ENCODE results near the gene ANTXR1.

ANTXR1 gene

GRCh38 chr2:69065735-69066336, 52.9 kb downstream of the ANTXR1 start:
- no peaks in the 10 kb centered on the region for H3K79me2 ChIP-seq (ENCODE audit: insufficient read depth, low read length)
- H3K27me3 ChIP-seq (ENCODE audit: insufficient read depth, low read length, poor library complexity, severe bottlenecking) = no peaks in the 10 kb centered on the region
- H3F3A ChIP-seq (ENCODE audit: low read depth) = no peaks in the 10 kb centered on the region
- no peaks in the 10 kb centered on the region for H4K20me1 ChIP-seq (ENCODE audit: insufficient read depth, low read length, poor library complexity, severe bottlenecking)
- no peaks in the 10 kb centered on the region for H3K4me1 ChIP-seq (ENCODE audit: insufficient read depth, low read length, poor library complexity, severe bottlenecking)
- H3K36me3 ChIP-seq (ENCODE audit: insufficient read depth, low read length) = 0 out of 2 replicates have a peak, but pooled peaks cover 3% of the 10 kb centered on the region
- H3K4me2 ChIP-seq (ENCODE audit: low read depth, low read length, poor library complexity, severe bottlenecking) = no peak overlapping the region
- TF ChIP-seq CTCF (conservative IDR thresholded peaks at IDR 0.05; ENCODE audit: low read length) (no peak), EZH2phosphoT487 (IDR thresholded peaks at IDR 0.05; ENCODE audit: borderline replicate concordance) (no peak)
- H3K9me2 ChIP-seq (replicated peaks; ENCODE audit: low read depth, low read length) = no peaks in the 10 kb centered on the region
- H3K4me3 ChIP-seq (ENCODE audit: low read length, poor library complexity, severe bottlenecking) = no peak overlapping the region
- no peak overlapping the region for H3K9ac ChIP-seq (ENCODE audit: low read depth, low read length, poor library complexity, severe bottlenecking)
- 0 out of 2 replicates have a peak, but pooled peaks cover 4% of the 10 kb centered on the region for H3K9me3 ChIP-seq (ENCODE audit: insufficient read depth, low read depth, low read length)
- H2AFZ ChIP-seq (ENCODE audit: low read length) = no peak overlapping the region

GRCh38 chr2:69067026-69067630, 54.1 kb downstream of the ANTXR1 start:
- no peaks in the 10 kb centered on the region for H4K20me1 ChIP-seq (ENCODE audit: insufficient read depth, low read length, poor library complexity, severe bottlenecking)
- H3K27me3 ChIP-seq (ENCODE audit: insufficient read depth, low read length, poor library complexity, severe bottlenecking) = no peaks in the 10 kb centered on the region
- H3K9me3 ChIP-seq (ENCODE audit: insufficient read depth, low read depth, low read length) = 0 out of 2 replicates have a peak, but pooled peaks cover 4% of the 10 kb centered on the region
- H3K36me3 ChIP-seq (ENCODE audit: insufficient read depth, low read length) = peaks cover 11% of the 10 kb centered on the region; the same call in 1 of the 2 replicates
- H3K9me2 ChIP-seq (replicated peaks; ENCODE audit: low read depth, low read length) = no peaks in the 10 kb centered on the region
- no peaks in the 10 kb centered on the region for H3F3A ChIP-seq (ENCODE audit: low read depth)
- no peak overlapping the region for H3K9ac ChIP-seq (ENCODE audit: low read depth, low read length, poor library complexity, severe bottlenecking)
- no peaks in the 10 kb centered on the region for H3K4me1 ChIP-seq (ENCODE audit: insufficient read depth, low read length, poor library complexity, severe bottlenecking)
- TF ChIP-seq CTCF (conservative IDR thresholded peaks at IDR 0.05; ENCODE audit: low read length) (no peak), EZH2phosphoT487 (IDR thresholded peaks at IDR 0.05; ENCODE audit: borderline replicate concordance) (no peak)
- no peak overlapping the region for H3K4me3 ChIP-seq (ENCODE audit: low read length, poor library complexity, severe bottlenecking)
- H3K4me2 ChIP-seq (ENCODE audit: low read depth, low read length, poor library complexity, severe bottlenecking) = no peak overlapping the region
- no peak overlapping the region for H2AFZ ChIP-seq (ENCODE audit: low read length)
- no peaks in the 10 kb centered on the region for H3K79me2 ChIP-seq (ENCODE audit: insufficient read depth, low read length)

- Histone ChIP-seq H3K4me2 (ENCODE audit: low read depth, low read length, poor library complexity, severe bottlenecking) (no peak overlapping the region), H3K9me2 (replicated peaks; ENCODE audit: low read depth, low read length) (no peaks in the 10 kb centered on the region), H3K9me3 (ENCODE audit: insufficient read depth, low read depth, low read length) (0 out of 2 replicates have a peak, but pooled peaks cover 4% of the 10 kb centered on the region), H3K4me3 (ENCODE audit: low read length, poor library complexity, severe bottlenecking) (no peak overlapping the region), H3F3A (ENCODE audit: low read depth) (no peaks in the 10 kb centered on the region), H2AFZ (ENCODE audit: low read length) (no peak overlapping the region), H3K36me3 (ENCODE audit: insufficient read depth, low read length) (peaks cover 17% of the 10 kb centered on the region; the same call in 1 of the 2 replicates), H3K79me2 (ENCODE audit: insufficient read depth, low read length) (no peaks in the 10 kb centered on the region), H3K27me3 (ENCODE audit: insufficient read depth, low read length, poor library complexity, severe bottlenecking) (no peaks in the 10 kb centered on the region), H3K4me1 (ENCODE audit: insufficient read depth, low read length, poor library complexity, severe bottlenecking) (no peaks in the 10 kb centered on the region), H4K20me1 (ENCODE audit: insufficient read depth, low read length, poor library complexity, severe bottlenecking) (no peaks in the 10 kb centered on the region), H3K9ac (ENCODE audit: low read depth, low read length, poor library complexity, severe bottlenecking) (no peak overlapping the region)
- TF ChIP-seq CTCF (conservative IDR thresholded peaks at IDR 0.05; ENCODE audit: low read length) (no peak), EZH2phosphoT487 (IDR thresholded peaks at IDR 0.05; ENCODE audit: borderline replicate concordance) (no peak)
Observed at GRCh38 chr2:69067866-69068265, 54.9 kb downstream of the ANTXR1 start.
